SHP77 treated with DMSO at 0.1 percent for 48 hours (cell line): ENCODE measurements around the gene IFI27L1.

Experiments
- DNase-seq: peaks from one replicate; lab custom pipeline; 2025; lab: John Stamatoyannopoulos, UW

The IFI27L1 gene

DNA sequence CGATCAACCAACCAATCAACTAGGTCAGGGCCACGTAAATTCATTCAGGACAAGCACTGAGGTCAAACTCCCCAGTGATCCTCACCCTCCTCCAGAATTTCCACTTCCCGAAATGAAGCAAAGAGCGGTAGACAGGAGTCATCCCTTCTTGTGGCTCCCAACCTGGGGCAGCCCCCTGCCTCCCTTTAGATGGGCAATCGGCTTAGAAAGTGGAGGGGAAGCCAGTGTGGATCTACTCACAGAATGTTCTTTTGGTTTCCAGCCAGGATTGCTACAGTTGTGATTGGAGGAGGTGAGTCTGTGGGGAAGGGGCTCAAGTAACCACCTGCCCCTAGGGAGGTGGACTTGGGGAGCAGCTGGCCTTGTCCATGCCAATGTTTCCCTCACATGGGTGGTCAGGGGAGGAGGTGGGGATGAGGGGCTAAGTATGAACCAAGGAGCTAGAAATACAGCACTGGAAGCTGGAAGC lies 33.5 kb downstream of the IFI27L1 start:
- no peak for DNase-seq

DNA sequence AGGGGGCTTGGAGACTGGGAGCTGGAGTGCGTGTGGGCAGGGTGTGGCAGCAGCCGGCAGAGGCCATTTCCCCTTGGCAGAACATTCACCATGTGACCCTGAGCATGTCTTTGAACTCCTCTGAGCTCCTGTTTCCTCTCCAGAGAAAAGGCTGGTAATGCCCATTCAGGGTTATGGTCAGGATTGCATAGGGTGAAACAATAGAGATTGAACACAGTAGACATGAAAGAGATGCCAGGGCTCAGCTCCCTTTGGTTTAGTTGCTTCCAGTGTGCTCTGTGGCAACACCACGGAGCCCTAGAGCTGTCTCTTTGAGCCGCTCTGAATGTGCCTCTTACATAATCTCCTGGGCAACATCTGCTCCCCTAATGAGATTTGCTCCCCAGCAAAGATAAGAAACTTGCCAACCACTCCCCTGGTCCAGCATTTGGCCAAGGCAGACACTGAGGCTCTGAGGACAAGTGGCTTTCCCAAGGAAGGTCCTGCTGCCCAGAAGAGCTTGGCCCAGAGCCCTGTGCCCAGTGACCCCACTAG lies 34.0 kb downstream of the IFI27L1 start:
- no peak for DNase-seq

DNA sequence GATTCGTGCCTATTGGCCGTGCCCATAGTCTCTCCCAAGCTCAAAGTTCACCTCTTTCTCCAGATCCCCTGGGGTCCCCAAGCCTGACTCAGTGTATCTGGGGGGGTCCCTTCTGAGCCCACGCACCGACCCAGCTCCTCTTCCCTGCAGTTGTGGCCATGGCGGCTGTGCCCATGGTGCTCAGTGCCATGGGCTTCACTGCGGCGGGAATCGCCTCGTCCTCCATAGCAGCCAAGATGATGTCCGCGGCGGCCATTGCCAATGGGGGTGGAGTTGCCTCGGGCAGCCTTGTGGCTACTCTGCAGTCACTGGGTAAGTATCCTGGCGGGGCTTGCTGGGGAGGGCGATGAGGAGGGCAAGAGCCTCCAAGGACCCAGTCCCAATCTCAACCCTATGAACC lies 34.5 kb downstream of the IFI27L1 start:
- DNase-seq, result no peak

GRCh38 chr14:94116701-94117100 lies 35.6 kb downstream of the IFI27L1 start:
- DNase-seq, result no peak

DNA sequence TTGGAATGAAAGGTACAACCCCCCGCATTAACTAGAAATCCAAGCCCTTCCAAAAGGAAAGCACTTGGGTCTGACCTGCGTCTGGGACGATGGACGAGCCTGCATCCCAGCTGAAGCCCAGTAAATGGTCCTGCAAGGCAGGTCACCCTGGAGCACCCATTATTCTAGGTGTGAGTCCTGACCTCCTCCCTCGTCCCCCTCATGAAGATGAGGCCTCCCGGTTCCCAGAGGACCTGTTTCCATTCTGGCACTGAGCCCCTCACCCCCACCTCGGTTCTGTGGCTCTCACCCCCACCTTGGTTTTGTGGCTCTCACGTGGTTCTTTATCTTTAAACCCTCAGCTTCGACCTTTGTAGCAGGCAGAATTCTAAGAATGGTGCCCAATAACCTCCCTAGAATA lies 36.7 kb downstream of the IFI27L1 start:
- DNase-seq, result no peak

DNA sequence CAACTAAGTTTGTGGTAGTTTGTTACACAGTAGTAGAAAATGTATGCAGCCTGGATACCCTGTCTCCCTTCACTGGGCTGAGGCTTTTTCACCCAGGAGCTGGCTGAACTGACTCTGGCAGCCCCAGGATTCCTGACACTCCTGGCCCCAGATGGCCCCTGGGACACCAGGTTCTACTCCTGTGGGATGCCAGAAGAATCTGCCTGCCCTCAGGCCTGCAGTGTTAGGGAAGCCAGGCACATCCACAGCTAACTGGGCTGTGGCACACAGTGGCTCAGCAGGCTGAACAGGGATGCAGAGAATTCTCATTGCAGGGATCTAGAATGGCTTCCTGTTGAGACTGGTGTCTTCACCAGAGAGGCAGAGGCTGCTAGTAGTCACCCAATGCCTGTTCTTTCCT lies 38.0 kb downstream of the IFI27L1 start:
- no peak for DNase-seq

DNA sequence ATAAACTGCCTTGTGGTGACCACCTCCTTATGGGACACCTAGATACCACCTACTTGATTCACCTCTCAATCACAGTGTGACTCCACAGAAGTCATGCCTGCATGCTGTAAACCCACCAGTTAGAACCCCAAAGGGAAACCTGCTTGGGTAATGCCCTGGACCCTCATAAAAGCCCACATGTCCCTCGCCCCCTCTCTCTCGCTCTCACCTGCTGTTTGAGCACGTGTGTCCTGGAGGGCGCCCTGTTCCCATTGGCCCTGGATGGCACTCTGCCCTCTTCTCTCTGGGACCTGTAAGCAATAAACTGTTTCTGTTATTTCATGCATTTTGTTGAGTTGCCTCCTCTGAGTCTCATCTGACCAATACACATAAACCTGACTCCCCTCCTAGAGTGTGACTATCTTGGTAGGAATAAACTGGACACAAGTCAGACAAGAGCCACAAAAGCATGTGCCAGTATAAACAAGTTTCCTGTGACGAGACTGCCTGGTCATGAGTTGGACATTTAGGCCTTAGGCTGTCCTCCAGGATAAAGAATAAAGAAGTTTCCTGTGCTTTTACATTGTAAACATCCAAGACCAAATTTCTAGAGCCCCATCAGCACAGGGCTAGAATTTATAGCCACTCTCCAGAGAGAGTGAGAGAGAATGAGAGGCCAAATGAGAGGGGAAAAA lies 39.7 kb downstream of the IFI27L1 start:
- no peak for DNase-seq

- DNase-seq, result no peak
These were observed 40.4 kb downstream of the IFI27L1 start for GRCh38 chr14:94121485-94121884.

DNA sequence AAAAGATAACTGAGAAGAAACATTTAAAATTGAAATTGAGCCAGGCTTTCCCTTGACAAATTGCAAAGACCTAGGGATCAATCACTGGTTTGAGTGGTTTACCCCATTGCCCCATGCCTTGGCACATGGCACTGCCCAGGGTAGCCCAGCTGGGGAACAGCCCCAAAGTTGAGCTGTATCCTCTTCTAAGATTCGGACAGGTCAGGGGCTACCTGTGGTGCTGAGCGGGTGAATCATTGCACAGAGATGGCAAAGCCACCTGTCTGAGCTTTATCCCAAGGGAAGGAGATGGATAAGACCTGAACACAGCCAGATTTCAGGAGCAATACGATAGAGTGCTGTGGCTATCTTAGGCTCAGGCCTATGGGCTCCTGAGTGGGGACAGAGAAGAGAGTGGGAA lies 41.3 kb downstream of the IFI27L1 start:
- DNase-seq, result no peak

GRCh38 chr14:94123296-94123695 lies 42.2 kb downstream of the IFI27L1 start:
- no peak for DNase-seq

GRCh38 chr14:94123868-94124267 lies 42.8 kb downstream of the IFI27L1 start:
- no peak for DNase-seq

GRCh38 chr14:94124582-94125377 lies 43.7 kb downstream of the IFI27L1 start:
- DNase-seq, result no peak

- DNase-seq, result no peak
These were observed 44.7 kb downstream of the IFI27L1 start for GRCh38 chr14:94125659-94126418.

- DNase-seq, result no peak
These were observed 45.2 kb downstream of the IFI27L1 start for GRCh38 chr14:94126419-94126677.

GRCh38 chr14:94126800-94127199 lies 45.7 kb downstream of the IFI27L1 start:
- no peak for DNase-seq

DNA sequence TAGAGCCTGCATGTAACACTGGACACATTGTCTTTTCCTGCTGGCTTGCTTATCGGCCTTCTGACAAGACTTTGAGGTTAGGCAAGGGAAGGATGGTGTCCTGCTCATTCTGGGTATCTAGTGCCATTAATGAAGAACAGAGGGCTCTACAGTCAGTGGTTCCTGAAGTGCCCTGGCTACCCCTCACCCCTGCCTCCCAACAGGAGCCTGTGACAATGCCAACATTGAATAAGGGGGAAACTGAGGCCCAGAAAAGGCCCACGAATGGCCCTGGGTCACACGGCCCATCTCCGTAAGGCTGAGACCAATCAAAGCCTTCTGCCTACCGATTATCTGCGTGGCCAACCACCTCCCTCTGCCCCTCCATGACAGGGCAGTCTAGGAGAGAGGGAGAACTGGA lies 46.2 kb downstream of the IFI27L1 start:
- DNase-seq, result no peak

- no peak for DNase-seq
These were observed 47.2 kb downstream of the IFI27L1 start for GRCh38 chr14:94128216-94128839.

- peak; percentile 67 for DNase-seq
These were observed 48.1 kb downstream of the IFI27L1 start, which contains the start of gene IFI27L2 for GRCh38 chr14:94129111-94129757. Gene IFI27L2, minus strand, starts transcription at chr14:94129604. Its CDS starts 40 bp downstream, at chr14:94129564.

GRCh38 chr14:94129758-94130414 lies 48.8 kb downstream of the IFI27L1 start:
- peak; percentile 53 for DNase-seq

- DNase-seq, result peak; percentile 77
These were observed 51.3 kb downstream of the IFI27L1 start for GRCh38 chr14:94132285-94132887.

GRCh38 chr14:94135476-94135875 lies 54.4 kb downstream of the IFI27L1 start:
- no peak for DNase-seq
